ENCODE data around the gene PLEK. TPM values are rescaled to one million over a fixed set of nuclear protein-coding genes. Genes with fewer than 3 reads are reported as not detected.

Gene PLEK
- total RNA-seq, 2 donors from 2014 or later, result not detected

DNA sequence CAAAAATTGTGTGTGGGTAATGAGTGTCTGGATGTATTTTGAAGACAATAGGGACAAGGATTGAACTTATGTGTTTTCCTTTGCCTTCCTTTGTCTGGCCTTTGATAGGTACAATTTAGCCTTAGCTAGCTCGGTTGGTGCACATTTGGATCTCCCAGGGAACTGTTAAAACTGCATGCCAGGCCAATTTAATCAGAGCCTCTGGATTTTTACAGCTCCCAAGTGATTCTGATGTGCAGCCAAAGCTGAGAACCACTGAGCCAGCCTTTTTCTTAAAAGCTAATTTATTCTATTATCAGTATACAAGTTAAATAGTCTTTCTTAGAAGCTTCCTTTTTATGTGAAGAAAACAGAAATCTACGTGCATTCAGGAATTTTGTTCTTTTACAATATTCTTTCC is 25.0 kb downstream of the PLEK start:
- no peaks in the 10 kb centered on the region for H3K9me3 Mint-ChIP-seq

DNA sequence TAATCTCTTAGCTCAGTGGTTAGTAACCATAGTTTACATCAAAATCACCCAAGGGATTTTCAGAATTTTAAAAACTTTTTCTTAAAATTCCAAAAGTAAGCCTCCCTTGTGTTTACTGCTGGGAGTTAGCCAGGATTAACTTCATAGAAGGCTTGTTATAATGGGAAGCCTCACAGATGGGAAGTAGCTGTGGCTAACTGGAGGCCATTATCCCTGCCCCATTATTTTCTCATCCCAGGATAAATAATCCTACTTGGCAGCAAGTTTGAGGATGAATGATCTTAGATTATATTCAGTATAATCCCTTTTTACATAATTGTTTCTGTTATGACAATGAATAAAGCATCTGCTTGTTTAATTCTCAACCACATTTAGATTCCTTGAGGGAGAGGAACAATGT is 25.5 kb downstream of the PLEK start:
- Mint-ChIP-seq H3K4me3 (no peak overlapping the region), H3K36me3 (ENCODE audit: low read depth) (no peaks in the 10 kb centered on the region), H3K4me1 (no peaks in the 10 kb centered on the region), H3K27me3 (ENCODE audit: insufficient read depth) (peaks cover 16% of the 10 kb centered on the region), H3K27ac (no peak overlapping the region), H3K9me3 (no peaks in the 10 kb centered on the region)
- Histone ChIP-seq H3K9me3 (ENCODE audit: control insufficient read depth, low read length) (no peaks in the 10 kb centered on the region), H3K4me3 (ENCODE audit: low read length) (no peak overlapping the region), H3K4me1 (ENCODE audit: control insufficient read depth, insufficient read depth, low read length) (no peaks in the 10 kb centered on the region), H3K36me3 (ENCODE audit: control insufficient read depth, insufficient read depth, low read length) (no peaks in the 10 kb centered on the region), H3K27ac (ENCODE audit: low read depth, low read length) (no peak overlapping the region), H3K9ac (ENCODE audit: extremely low read depth, low read length, poor library complexity, severe bottlenecking) (no peak overlapping the region), H3K27me3 (ENCODE audit: control insufficient read depth, insufficient read depth, low read length, poor library complexity, severe bottlenecking) (peaks cover 4% of the 10 kb centered on the region)
- TF ChIP-seq, protein P1, sequence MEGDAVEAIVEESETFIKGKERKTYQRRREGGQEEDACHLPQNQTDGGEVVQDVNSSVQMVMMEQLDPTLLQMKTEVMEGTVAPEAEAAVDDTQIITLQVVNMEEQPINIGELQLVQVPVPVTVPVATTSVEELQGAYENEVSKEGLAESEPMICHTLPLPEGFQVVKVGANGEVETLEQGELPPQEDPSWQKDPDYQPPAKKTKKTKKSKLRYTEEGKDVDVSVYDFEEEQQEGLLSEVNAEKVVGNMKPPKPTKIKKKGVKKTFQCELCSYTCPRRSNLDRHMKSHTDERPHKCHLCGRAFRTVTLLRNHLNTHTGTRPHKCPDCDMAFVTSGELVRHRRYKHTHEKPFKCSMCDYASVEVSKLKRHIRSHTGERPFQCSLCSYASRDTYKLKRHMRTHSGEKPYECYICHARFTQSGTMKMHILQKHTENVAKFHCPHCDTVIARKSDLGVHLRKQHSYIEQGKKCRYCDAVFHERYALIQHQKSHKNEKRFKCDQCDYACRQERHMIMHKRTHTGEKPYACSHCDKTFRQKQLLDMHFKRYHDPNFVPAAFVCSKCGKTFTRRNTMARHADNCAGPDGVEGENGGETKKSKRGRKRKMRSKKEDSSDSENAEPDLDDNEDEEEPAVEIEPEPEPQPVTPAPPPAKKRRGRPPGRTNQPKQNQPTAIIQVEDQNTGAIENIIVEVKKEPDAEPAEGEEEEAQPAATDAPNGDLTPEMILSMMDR (conservative IDR thresholded peaks at IDR 0.05), result no peak
- no peak for DNase-seq

More for the DNA sequence above, 25.0 kb downstream of the PLEK start:
- Histone ChIP-seq H3K27me3 (ENCODE audit: control insufficient read depth, insufficient read depth, low read length, poor library complexity, severe bottlenecking) (peaks cover 4% of the 10 kb centered on the region), H3K4me1 (ENCODE audit: control insufficient read depth, insufficient read depth, low read length) (no peaks in the 10 kb centered on the region), H3K27ac (ENCODE audit: low read depth, low read length) (no peak overlapping the region), H3K36me3 (ENCODE audit: control insufficient read depth, insufficient read depth, low read length) (no peaks in the 10 kb centered on the region), H3K9ac (ENCODE audit: extremely low read depth, low read length, poor library complexity, severe bottlenecking) (no peak overlapping the region), H3K4me3 (ENCODE audit: low read length) (no peak overlapping the region), H3K9me3 (ENCODE audit: control insufficient read depth, low read length) (no peaks in the 10 kb centered on the region)
- Mint-ChIP-seq H3K4me3 (no peak overlapping the region), H3K27ac (no peak overlapping the region), H3K27me3 (ENCODE audit: insufficient read depth) (peaks cover 16% of the 10 kb centered on the region), H3K4me1 (no peaks in the 10 kb centered on the region), H3K36me3 (ENCODE audit: low read depth) (no peaks in the 10 kb centered on the region)
- 89 to 90% methylated on average over 2 of the region's 2 CpGs for WGBS, 2 experiments (ENCODE audit: insufficient coverage in 1 of 2, insufficient read length in 1 of 2)
- DNase-seq, result no peak
- TF ChIP-seq, protein P1 (conservative IDR thresholded peaks at IDR 0.05), result no peak

DNA sequence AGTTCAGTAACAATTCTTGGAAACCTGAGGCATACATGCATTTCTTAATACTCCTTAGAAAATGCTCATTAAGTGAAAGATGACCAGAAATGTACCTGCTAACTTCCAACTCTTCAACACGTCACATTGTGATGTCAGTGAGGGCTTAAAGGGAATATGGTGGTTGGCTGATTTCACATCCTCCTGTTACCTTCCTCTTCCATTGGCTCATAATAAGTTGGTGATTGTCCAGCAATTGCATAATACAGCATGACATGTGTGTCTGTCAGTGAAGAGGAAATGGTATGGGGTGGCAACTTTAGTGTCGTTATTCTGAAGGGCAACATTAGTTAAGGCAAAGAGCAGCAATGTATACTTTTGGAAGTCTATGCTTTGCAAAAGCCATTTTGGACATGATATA is 26.0 kb downstream of the PLEK start:
- Histone ChIP-seq H3K9ac (ENCODE audit: extremely low read depth, low read length, poor library complexity, severe bottlenecking) (no peak overlapping the region), H3K4me1 (ENCODE audit: control insufficient read depth, insufficient read depth, low read length) (no peaks in the 10 kb centered on the region), H3K4me3 (ENCODE audit: low read length) (no peak overlapping the region), H3K27ac (ENCODE audit: low read depth, low read length) (no peak overlapping the region), H3K9me3 (ENCODE audit: control insufficient read depth, low read length) (no peaks in the 10 kb centered on the region), H3K36me3 (ENCODE audit: control insufficient read depth, insufficient read depth, low read length) (no peaks in the 10 kb centered on the region), H3K27me3 (ENCODE audit: control insufficient read depth, insufficient read depth, low read length, poor library complexity, severe bottlenecking) (peaks cover 4% of the 10 kb centered on the region)
- DNase-seq, result no peak
- Mint-ChIP-seq H3K4me3 (no peak overlapping the region), H3K9me3 (no peaks in the 10 kb centered on the region), H3K27ac (no peak overlapping the region), H3K4me1 (no peaks in the 10 kb centered on the region), H3K27me3 (ENCODE audit: insufficient read depth) (peaks cover 16% of the 10 kb centered on the region), H3K36me3 (ENCODE audit: low read depth) (no peaks in the 10 kb centered on the region)
- TF ChIP-seq, protein P1 (conservative IDR thresholded peaks at IDR 0.05), result no peak
- 94 to 95% methylated on average over 2 of the region's 2 CpGs for WGBS, 2 experiments (ENCODE audit: insufficient coverage in 1 of 2, insufficient read length in 1 of 2)
